ENCODE measurements around the gene LOC101059915.
"Not testable (repeated sequence)": the region's sequence is repeated elsewhere in the genome, so short reads cannot be mapped to it uniquely, and the experiment has no call there.

LOC101059915 gene

GRCh38 chrX:71679575-71680207, 12.3 kb downstream of the LOC101059915 start:
- H3K27me3 ChIP-seq (ENCODE audit: insufficient read depth, low read length), result no peaks in the 10 kb centered on the region
- no peaks in the 10 kb centered on the region for H3K36me3 ChIP-seq (ENCODE audit: control insufficient read depth in 1 of 2, insufficient read depth in 2 of 2, low read length in 2 of 2)
- no peak overlapping the region for H2AFZ ChIP-seq (ENCODE audit: low read depth, low read length, poor library complexity, severe bottlenecking)
- H3K4me2 ChIP-seq (ENCODE audit: low read length), result no peak overlapping the region
- intact Hi-C loops (cut with micrococcal nuclease), result no loop called here
- RAD21 ChIA-PET (ENCODE audit: low non-redundant PET in 1 of 2, low total read pairs in 2 of 2, uncharacterized antibody in 2 of 2, unreplicated experiment in 2 of 2), result no interaction called here
- no peak for ATAC-seq
- no peak overlapping the region for H3K4me3 ChIP-seq (replicated peaks in 1 of 2; ENCODE audit: low read depth in 1 of 2, low read length in 2 of 2)
- BruUV-seq (replicated peaks), result no TSS peak
- TF ChIP-seq CBX3 (IDR thresholded peaks at IDR 0.05; ENCODE audit: low read depth) (no peak), ZFX (IDR thresholded peaks at IDR 0.05) (no peak), POLR2A (IDR thresholded peaks at IDR 0.05; ENCODE audit: borderline replicate concordance, extremely low read depth, insufficient read depth, insufficient read length) (no peak)
- H3K9ac ChIP-seq (ENCODE audit: low read length), result no peak overlapping the region
- H3K4me1 ChIP-seq (ENCODE audit: control insufficient read depth in 1 of 2, insufficient read depth in 2 of 2, low read length in 2 of 2), result no peaks in the 10 kb centered on the region
- no peaks in the 10 kb centered on the region for H3K79me2 ChIP-seq (ENCODE audit: insufficient read depth, low read length)
- H3K9me3 ChIP-seq (ENCODE audit: control insufficient read depth in 1 of 2, insufficient read depth in 1 of 2, low read depth in 1 of 2, low read length in 2 of 2), result no peaks in the 10 kb centered on the region
- no peak for DNase-seq (ENCODE audit: low read depth, low spot score)
- POLR2A ChIA-PET, result no interaction called here
- no peak overlapping the region for H3K27ac ChIP-seq (ENCODE audit: low read depth, low read length)
- H4K20me1 ChIP-seq (ENCODE audit: insufficient read depth), result no peaks in the 10 kb centered on the region
- CTCF ChIA-PET, result no interaction called here
- H3K9me2 ChIP-seq (ENCODE audit: insufficient read depth), result no peaks in the 10 kb centered on the region

GRCh38 chrX:71696641-71697465, 29.5 kb downstream of the LOC101059915 start:
- H4K20me1 ChIP-seq (ENCODE audit: insufficient read depth); H3K9me3 ChIP-seq (ENCODE audit: control insufficient read depth in 1 of 2, insufficient read depth in 1 of 2, low read depth in 1 of 2, low read length in 2 of 2); H3K4me3 ChIP-seq (replicated peaks in 1 of 2; ENCODE audit: low read depth in 1 of 2, low read length in 2 of 2); H3K4me1 ChIP-seq (ENCODE audit: control insufficient read depth in 1 of 2, insufficient read depth in 2 of 2, low read length in 2 of 2); H3K27me3 ChIP-seq (ENCODE audit: insufficient read depth, low read length); H2AFZ ChIP-seq (ENCODE audit: low read depth, low read length, poor library complexity, severe bottlenecking); BruUV-seq (replicated peaks); DNase-seq (ENCODE audit: low read depth, low spot score); CTCF ChIA-PET; H3K9me2 ChIP-seq (ENCODE audit: insufficient read depth); H3K36me3 ChIP-seq (ENCODE audit: control insufficient read depth in 1 of 2, insufficient read depth in 2 of 2, low read length in 2 of 2); RAD21 ChIA-PET (ENCODE audit: low non-redundant PET in 1 of 2, low total read pairs in 2 of 2, uncharacterized antibody in 2 of 2, unreplicated experiment in 2 of 2); H3K79me2 ChIP-seq (ENCODE audit: insufficient read depth, low read length); H3K9ac ChIP-seq (ENCODE audit: low read length); intact Hi-C loops (cut with micrococcal nuclease); POLR2A ChIA-PET; H3K27ac ChIP-seq (ENCODE audit: low read depth, low read length); H3K4me2 ChIP-seq (ENCODE audit: low read length): not testable (repeated sequence)
- ATAC-seq, result peak; percentile 80

- H3K79me2 ChIP-seq (ENCODE audit: insufficient read depth, low read length); H3K9me3 ChIP-seq (ENCODE audit: control insufficient read depth in 1 of 2, insufficient read depth in 1 of 2, low read depth in 1 of 2, low read length in 2 of 2); DNase-seq (ENCODE audit: low read depth, low spot score); POLR2A ChIA-PET; intact Hi-C loops (cut with micrococcal nuclease); H4K20me1 ChIP-seq (ENCODE audit: insufficient read depth); H2AFZ ChIP-seq (ENCODE audit: low read depth, low read length, poor library complexity, severe bottlenecking); H3K36me3 ChIP-seq (ENCODE audit: control insufficient read depth in 1 of 2, insufficient read depth in 2 of 2, low read length in 2 of 2); H3K27me3 ChIP-seq (ENCODE audit: insufficient read depth, low read length); CTCF ChIA-PET; H3K4me1 ChIP-seq (ENCODE audit: control insufficient read depth in 1 of 2, insufficient read depth in 2 of 2, low read length in 2 of 2); H3K27ac ChIP-seq (ENCODE audit: low read depth, low read length); H3K9me2 ChIP-seq (ENCODE audit: insufficient read depth); H3K4me3 ChIP-seq (replicated peaks in 1 of 2; ENCODE audit: low read depth in 1 of 2, low read length in 2 of 2); BruUV-seq (replicated peaks); H3K9ac ChIP-seq (ENCODE audit: low read length); H3K4me2 ChIP-seq (ENCODE audit: low read length); ATAC-seq; RAD21 ChIA-PET (ENCODE audit: low non-redundant PET in 1 of 2, low total read pairs in 2 of 2, uncharacterized antibody in 2 of 2, unreplicated experiment in 2 of 2): not testable (repeated sequence)
Measured at GRCh38 chrX:71697466-71698298, 30.3 kb downstream of the LOC101059915 start.

- H3K36me3 ChIP-seq (ENCODE audit: control insufficient read depth in 1 of 2, insufficient read depth in 2 of 2, low read length in 2 of 2); ATAC-seq; H3K9me3 ChIP-seq (ENCODE audit: control insufficient read depth in 1 of 2, insufficient read depth in 1 of 2, low read depth in 1 of 2, low read length in 2 of 2); POLR2A ChIA-PET; H3K4me2 ChIP-seq (ENCODE audit: low read length); H3K9ac ChIP-seq (ENCODE audit: low read length); H2AFZ ChIP-seq (ENCODE audit: low read depth, low read length, poor library complexity, severe bottlenecking); H3K79me2 ChIP-seq (ENCODE audit: insufficient read depth, low read length); H3K9me2 ChIP-seq (ENCODE audit: insufficient read depth); RAD21 ChIA-PET (ENCODE audit: low non-redundant PET in 1 of 2, low total read pairs in 2 of 2, uncharacterized antibody in 2 of 2, unreplicated experiment in 2 of 2); BruUV-seq (replicated peaks); H3K27me3 ChIP-seq (ENCODE audit: insufficient read depth, low read length); intact Hi-C loops (cut with micrococcal nuclease); H3K4me1 ChIP-seq (ENCODE audit: control insufficient read depth in 1 of 2, insufficient read depth in 2 of 2, low read length in 2 of 2); H3K27ac ChIP-seq (ENCODE audit: low read depth, low read length); H3K4me3 ChIP-seq (replicated peaks in 1 of 2; ENCODE audit: low read depth in 1 of 2, low read length in 2 of 2); H4K20me1 ChIP-seq (ENCODE audit: insufficient read depth); DNase-seq (ENCODE audit: low read depth, low spot score); CTCF ChIA-PET: not testable (repeated sequence)
Measured at GRCh38 chrX:71698299-71699022, 31.1 kb downstream of the LOC101059915 start.

Measured in HCT116 (cell line).